Right lobe of liver (tissue), 6 donors: ENCODE results near the gene TECRL. TPM values are rescaled to one million over a fixed set of nuclear protein-coding genes. Genes with fewer than 3 reads are reported as not detected.

Experiments
- ATAC-seq, 4 donors: fragments of 200-7000 bp; cut with Tn5 transposase; one replicate each; pipeline ENCODE4 v1.9.1; 2020; ENCODE audit warnings: mild to moderate bottlenecking in 4 of 4, moderate library complexity in 4 of 4
- DNase-seq, 3 donors: peaks; one replicate each; pipeline ENCODE4 v3.0.0-alpha.2; 2020
- H3K27ac ChIP-seq, 3 donors: fragments of 200-600 bp; one replicate each; pipeline ENCODE4 v1.8.0; 2022
- H3K27me3 ChIP-seq, 2 donors: fragments of 200-600 bp; one replicate each; pipeline ENCODE4 v1.8.0; 2022
- H3K36me3 ChIP-seq, 4 donors: fragments of 200-600 bp; sonication (generic) in 1 of 4; one replicate each; pipeline versions ENCODE4 v1.5.1 to v1.8.0; 2017 to 2022; ENCODE audit warnings: control low read depth in 1 of 4
- H3K4me1 ChIP-seq, 4 donors: fragments of 200-600 bp; sonication (generic) in 1 of 4; one replicate each; pipeline versions ENCODE4 v1.5.1 to v1.8.0; 2017 to 2022; ENCODE audit warnings: control low read depth in 1 of 4
- H3K4me3 ChIP-seq, 3 donors: fragments of 200-600 bp; one replicate each; pipeline ENCODE4 v1.8.0; 2022
- H3K9me3 ChIP-seq, 4 donors: fragments of 200-600 bp; sonication (generic) in 1 of 4; one replicate each; pipeline versions ENCODE4 v1.5.1 to v1.8.0; 2017 to 2022; ENCODE audit warnings: control low read depth in 1 of 4
- POLR2A ChIP-seq: fragments of 450-650 bp; IDR thresholded peaks from one replicate; pipeline ENCODE4 v1.6.1; 2017; ENCODE audit warnings: antibody characterized with exemption, mild to moderate bottlenecking
- WGBS: methylation state at CpG from one replicate; pipeline ENCODE4 v1.1.6; 2018; ENCODE audit warnings: low coverage, low lambda C conversion rate; ENCODE audit not compliant: insufficient coverage; ENCODE audit errors: missing lambda C conversion rate; 5-methylcytosine and 5-hydroxymethylcytosine counted together
- intact Hi-C, 2 donors: fragments of 100-400 bp; cut with DNase I; formaldehyde crosslinking; loops; one replicate each; pipeline versions ENCODE4 v1.11.2 to v1.14.1; 2022
- total RNA-seq, 6 experiments: library from RNA; depleted of rRNA in 2 of 6; stranded (reverse); fragments of >200 nt in 2 of 6; fragmentation: NEBNext Ultra II Directional in 3 of 6; extraction: Animal tissue kit (Norgen Biotek cat#: 25700) in 3 of 6; gene quantifications; one replicate each; pipeline versions ENCODE4 v1.1.0 to v1.2.4, GENCODE V29; 2016 to 2023
- TF ChIP-seq, protein P1 (sequence below), 4 donors: fragments of 200-600 bp in 3 of 4; fragments of 450-650 bp in 1 of 4; IDR thresholded peaks; one replicate each; pipeline versions ENCODE4 v1.5.1 to v1.8.0; 2016 to 2022; ENCODE audit warnings: antibody characterized with exemption in 4 of 4, mild to moderate bottlenecking in 2 of 4
- donor health status: DM: no; HTN: yes; CAD: no.
- donor health status: DM: no; HTN: no; CAD: no.
- donor health status: DM: no; HTN: no; CAD: no.
- donor health status: DM: no; HTN: yes; CAD: no.
- donor health status: DM: no; HTN: yes; CAD: no.

The TECRL gene
- total RNA-seq, 6 experiments from 2014 or later: not detected

DNA sequence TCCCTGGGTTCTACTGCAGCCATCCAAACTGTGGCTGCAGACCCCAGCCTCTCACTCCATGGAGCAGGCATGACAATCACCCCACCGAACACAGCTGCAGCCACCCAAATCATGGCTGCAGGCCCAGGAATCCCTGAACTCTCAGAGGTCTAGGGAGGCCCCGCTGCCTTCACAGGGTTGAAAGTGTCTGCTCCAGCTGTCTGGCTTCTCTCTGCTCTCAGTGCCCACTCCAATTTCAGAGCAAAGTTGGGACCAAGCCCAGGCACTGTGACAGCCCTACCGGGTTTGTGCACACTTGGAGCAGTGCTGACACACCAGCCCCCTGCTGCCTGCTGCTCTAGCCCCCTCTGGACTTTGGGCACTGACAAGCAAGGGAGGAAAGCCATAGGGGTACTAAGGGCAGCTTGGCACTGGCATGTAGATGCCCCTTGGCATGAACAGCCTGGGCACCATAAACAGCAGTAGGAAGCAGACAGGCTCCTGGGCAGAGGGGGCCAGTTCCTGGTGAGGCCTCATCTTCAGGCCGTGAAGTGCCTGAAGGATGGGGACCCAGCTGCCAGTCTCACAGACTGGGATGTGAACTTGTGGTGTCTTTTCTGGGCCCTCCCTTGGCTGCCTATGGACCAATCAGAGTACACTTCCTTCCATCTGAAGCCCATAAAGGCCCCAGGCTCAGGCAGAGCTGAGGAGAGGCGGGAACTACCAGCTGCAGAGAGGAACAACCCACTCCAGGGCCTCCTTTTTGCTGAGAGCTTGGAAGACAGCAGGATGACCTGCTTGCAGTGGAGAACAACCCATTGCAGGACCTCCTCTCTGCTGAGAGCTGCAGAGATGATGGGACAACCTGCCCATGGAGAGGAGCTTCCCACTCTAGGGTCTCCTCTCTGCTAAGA, 68.8 kb downstream of the TECRL start:
- no peak overlapping the region for H3K4me3 ChIP-seq
- H3K27me3 ChIP-seq: no peaks in the 10 kb centered on the region
- H3K9me3 ChIP-seq: no peaks in the 10 kb centered on the region
- no peak overlapping the region for H3K27ac ChIP-seq
- ATAC-seq (no peak), DNase-seq (no peak)
- no peaks in the 10 kb centered on the region for H3K36me3 ChIP-seq
- H3K4me1 ChIP-seq: no peaks in the 10 kb centered on the region
- intact Hi-C loops: no loop called here
- WGBS: 20% methylated on average over 1 of the region's 5 CpGs
- no peak for TF ChIP-seq POLR2A
- TF ChIP-seq, protein P1, sequence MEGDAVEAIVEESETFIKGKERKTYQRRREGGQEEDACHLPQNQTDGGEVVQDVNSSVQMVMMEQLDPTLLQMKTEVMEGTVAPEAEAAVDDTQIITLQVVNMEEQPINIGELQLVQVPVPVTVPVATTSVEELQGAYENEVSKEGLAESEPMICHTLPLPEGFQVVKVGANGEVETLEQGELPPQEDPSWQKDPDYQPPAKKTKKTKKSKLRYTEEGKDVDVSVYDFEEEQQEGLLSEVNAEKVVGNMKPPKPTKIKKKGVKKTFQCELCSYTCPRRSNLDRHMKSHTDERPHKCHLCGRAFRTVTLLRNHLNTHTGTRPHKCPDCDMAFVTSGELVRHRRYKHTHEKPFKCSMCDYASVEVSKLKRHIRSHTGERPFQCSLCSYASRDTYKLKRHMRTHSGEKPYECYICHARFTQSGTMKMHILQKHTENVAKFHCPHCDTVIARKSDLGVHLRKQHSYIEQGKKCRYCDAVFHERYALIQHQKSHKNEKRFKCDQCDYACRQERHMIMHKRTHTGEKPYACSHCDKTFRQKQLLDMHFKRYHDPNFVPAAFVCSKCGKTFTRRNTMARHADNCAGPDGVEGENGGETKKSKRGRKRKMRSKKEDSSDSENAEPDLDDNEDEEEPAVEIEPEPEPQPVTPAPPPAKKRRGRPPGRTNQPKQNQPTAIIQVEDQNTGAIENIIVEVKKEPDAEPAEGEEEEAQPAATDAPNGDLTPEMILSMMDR (IDR thresholded peaks at IDR 0.05): no peak

DNA sequence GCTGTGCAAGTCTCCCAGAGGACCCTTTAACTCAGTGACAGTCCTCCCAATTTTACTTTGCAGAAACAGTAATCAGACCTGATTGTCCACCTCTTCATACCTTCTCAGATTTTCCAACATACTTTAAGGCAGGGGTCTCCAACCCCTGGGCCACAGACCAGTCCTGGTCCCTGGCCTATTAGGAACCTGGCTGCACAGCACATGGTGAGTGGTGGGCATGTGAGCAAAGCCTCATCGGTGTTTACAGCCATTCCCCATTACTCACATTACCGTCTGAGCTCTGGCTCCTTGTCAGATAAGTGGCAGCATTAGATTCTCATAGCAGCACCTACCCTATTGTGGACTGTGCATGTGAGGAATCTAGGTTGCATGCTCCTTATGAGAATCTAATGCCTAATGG, 74.3 kb downstream of the TECRL start:
- Histone ChIP-seq H3K4me1 (no peaks in the 10 kb centered on the region), H3K36me3 (no peaks in the 10 kb centered on the region), H3K27ac (no peak overlapping the region), H3K9me3 (no peaks in the 10 kb centered on the region), H3K27me3 (no peaks in the 10 kb centered on the region), H3K4me3 (no peak overlapping the region)
- WGBS: 75% methylated on average over 2 of the region's 2 CpGs
- intact Hi-C loops: no loop called here
- ATAC-seq (no peak), DNase-seq (no peak)
- TF ChIP-seq, protein P1 (IDR thresholded peaks at IDR 0.05): no peak
- TF ChIP-seq POLR2A: no peak

GRCh38 chr4:64330143-64330542, 79.1 kb downstream of the TECRL start:
- no peaks in the 10 kb centered on the region for H3K36me3 ChIP-seq
- TF ChIP-seq POLR2A: no peak
- TF ChIP-seq, protein P1 (IDR thresholded peaks at IDR 0.05): no peak
- H3K27ac ChIP-seq: no peak overlapping the region
- H3K4me1 ChIP-seq: no peaks in the 10 kb centered on the region
- no peak overlapping the region for H3K4me3 ChIP-seq
- DNase-seq (no peak), ATAC-seq (no peak)
- intact Hi-C loops: no loop called here
- WGBS: 50% methylated on average over 3 of the region's 3 CpGs
- H3K27me3 ChIP-seq: no peaks in the 10 kb centered on the region
- no peaks in the 10 kb centered on the region for H3K9me3 ChIP-seq

DNA sequence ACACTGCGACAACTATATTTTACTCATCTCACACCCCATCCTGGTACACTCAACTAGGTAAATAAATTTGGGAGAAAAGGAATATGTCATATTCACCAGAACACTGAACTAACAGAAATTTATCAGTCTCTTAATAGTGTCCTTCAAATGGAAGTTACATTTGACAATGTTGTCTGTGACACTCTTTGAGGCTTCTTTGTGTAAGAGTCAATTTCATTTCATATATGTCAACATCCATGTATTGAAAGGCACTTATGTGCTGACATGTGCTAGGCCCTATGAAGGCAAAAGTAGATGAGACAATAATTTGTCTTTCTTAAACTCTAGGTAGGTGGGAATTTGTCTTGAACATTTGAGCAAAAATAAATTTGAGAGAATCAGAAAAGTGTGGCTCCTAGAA, 82.0 kb downstream of the TECRL start:
- TF ChIP-seq, protein P1 (IDR thresholded peaks at IDR 0.05): no peak
- no peak for TF ChIP-seq POLR2A
- H3K27me3 ChIP-seq: no peaks in the 10 kb centered on the region
- intact Hi-C loops: no loop called here
- ATAC-seq (no peak), DNase-seq (no peak)
- no peaks in the 10 kb centered on the region for H3K9me3 ChIP-seq
- H3K4me1 ChIP-seq: no peaks in the 10 kb centered on the region
- H3K27ac ChIP-seq: no peak overlapping the region
- no peaks in the 10 kb centered on the region for H3K36me3 ChIP-seq
- no peak overlapping the region for H3K4me3 ChIP-seq
- WGBS: 55% methylated on average over 1 of the region's 1 CpG
